T-helper 9 cell (primary cell): Measurements from ENCODE around the gene PRDM16.

Source experiments
- DNase-seq: peaks from one replicate; pipeline ENCODE4 v3.0.0-alpha.2; 2020

PRDM16 gene

GRCh38 chr1:3190256-3191041, 121.4 kb downstream of the PRDM16 start:
- DNase-seq = no peak

DNA sequence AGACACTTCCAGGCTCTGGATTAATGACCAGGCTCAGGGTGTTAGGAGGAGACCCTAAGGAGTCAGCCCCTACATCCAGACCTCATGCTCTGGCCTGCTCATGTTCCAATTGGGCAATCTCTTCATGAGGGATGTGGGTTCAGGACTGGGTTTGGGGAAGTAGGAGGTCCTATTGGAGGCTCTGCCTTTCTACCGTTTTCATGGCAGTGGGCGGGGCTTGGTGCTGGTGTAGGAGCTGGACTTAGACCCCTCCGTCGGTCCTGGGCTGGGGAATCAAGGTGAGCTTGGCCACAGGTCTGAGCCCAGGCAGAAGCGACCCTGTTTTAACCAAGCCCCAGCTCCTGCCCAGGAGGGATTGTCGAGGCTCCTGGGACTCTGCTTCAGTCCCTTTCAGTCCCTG, 123.4 kb downstream of the PRDM16 start:
- no peak for DNase-seq

DNA sequence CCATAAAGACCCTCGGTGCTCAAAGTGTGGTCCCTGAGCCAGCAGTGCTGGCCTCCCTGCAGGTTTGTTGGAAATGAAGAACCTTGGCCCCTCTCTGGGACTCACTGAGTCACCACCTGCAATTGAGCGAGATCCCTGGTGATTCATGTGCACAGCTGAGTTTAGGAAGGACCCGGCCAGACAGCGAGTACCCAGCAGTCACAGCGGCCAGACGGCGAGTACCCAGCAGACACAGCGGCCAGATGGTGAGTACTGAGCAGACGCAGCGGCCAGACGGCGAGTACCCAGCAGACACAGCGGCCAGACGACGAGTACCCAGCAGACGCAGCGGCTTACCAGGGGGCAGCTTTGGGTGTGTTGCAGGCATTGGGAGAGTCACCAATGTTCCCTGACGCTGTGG, 123.8 kb downstream of the PRDM16 start:
- no peak for DNase-seq

DNA sequence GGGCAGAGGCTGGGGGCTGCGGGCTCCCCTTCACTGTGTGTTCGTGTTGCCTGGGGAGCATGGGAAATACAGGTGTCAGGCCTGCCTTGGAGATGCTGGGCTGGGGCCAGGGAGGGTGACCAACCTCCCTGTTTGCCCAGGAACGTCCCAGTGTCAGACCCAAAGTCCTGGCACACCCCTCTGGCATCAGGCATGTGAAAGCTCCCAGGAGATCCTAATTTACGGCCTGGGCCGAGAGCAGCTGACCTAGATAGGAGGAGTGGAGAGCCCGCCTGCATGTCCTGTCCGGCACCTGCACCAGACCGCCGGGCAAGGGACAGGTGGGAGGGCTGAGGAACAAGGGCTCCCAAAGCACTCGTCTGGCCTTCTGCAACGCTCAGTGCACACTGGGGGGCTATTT, 124.8 kb downstream of the PRDM16 start:
- no peak for DNase-seq

GRCh38 chr1:3194760-3195479, 125.9 kb downstream of the PRDM16 start:
- no peak for DNase-seq

DNA sequence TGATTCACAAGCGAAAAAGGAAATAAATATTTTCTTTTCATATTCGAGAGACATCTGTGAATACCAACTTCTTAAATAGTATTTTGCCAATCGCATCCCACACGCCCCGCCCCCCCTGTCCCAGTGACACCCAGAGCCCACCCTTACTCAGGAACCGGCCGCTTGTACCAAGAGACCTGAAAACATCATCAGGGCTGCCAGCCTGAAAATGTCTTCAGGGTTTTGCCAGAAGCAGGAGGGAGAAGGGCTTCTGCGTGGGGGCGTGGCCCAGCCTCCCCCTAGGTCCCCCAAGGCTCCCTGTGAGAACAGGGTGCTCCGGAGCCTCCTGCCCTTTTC, 126.4 kb downstream of the PRDM16 start:
- no peak for DNase-seq

DNA sequence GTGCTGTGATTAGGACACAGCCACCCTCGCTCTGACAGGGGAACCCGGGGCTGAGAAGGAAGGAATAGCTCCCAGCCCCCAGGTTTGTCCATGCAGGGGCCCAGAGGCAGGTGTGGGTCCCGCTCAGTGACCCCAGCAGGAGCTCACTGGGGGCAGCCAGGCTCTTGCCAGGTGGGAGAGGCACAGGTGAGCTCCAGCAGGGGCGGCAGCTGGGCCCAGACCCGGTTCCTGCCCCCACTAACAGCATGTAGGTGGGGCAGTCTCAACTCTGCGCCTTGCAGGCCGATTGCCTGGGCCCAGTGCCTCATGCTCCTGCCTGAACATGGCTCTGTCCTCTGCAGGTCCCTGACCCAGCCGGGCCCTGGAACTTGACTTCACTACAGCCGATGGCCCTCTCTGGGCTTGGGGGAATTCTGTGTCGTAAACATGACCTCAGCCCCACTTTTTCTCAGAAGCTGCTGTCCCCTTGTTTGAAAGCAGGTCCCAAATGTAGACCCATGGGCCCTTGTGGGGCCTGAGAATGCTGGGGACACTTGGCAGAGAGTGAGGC, 127.0 kb downstream of the PRDM16 start:
- DNase-seq = no peak

GRCh38 chr1:3196577-3197245, 127.7 kb downstream of the PRDM16 start:
- DNase-seq = no peak

DNA sequence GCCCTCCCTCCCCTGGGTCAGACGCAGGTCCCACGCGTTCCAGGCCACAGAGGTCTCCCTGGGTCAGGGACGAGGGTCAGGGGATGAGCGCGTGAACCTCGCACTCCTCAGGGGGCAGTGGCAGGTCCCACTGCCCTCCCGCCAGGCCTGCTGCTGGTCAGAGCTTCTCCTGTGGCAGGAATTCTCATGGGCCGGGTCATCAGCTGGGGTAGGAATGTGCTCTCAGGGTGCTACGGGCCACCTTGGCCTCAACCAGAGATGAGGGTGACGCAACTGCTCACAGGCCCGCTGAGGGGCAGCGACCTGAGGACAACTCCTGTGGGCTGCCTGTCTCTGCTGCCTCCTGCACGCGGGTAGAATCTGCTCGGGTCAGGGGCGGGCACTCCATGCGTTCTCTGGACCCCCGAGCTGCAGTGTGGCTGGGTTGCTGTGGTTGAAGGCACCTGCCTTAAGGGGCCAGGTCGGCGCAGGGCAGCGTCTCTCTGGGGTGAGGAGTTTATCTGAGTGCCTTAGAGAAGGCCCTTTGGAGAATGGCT, 128.8 kb downstream of the PRDM16 start:
- no peak for DNase-seq

GRCh38 chr1:3198371-3199271, 129.6 kb downstream of the PRDM16 start:
- no peak for DNase-seq

DNA sequence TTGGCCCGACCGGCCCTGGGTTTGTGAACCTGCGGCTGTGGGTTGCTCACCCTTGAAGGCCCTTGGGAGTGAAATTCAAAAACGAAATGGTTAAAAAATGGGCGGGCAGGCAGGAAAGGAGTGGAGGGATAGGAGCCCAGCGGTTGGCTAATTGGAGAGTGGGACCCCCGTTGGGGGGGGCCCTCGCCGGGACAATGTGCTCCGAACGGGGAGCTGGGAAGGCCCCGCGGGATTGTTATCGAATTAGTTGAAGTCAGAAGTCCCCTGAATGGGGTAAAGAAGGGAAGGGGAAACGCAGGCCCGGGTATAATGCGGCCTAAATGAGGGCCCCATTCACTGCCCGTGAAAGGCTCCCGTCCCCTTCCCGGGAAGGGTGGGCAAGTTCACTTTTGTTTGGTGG, 135.7 kb downstream of the PRDM16 start:
- no peak for DNase-seq

GRCh38 chr1:3205815-3206214, 136.8 kb downstream of the PRDM16 start:
- DNase-seq = no peak

GRCh38 chr1:3206696-3207095, 137.7 kb downstream of the PRDM16 start:
- no peak for DNase-seq

- no peak for DNase-seq
Measured at GRCh38 chr1:3207217-3207848, 138.3 kb downstream of the PRDM16 start.

- no peak for DNase-seq
Measured at GRCh38 chr1:3208819-3209200, 139.8 kb downstream of the PRDM16 start.

DNA sequence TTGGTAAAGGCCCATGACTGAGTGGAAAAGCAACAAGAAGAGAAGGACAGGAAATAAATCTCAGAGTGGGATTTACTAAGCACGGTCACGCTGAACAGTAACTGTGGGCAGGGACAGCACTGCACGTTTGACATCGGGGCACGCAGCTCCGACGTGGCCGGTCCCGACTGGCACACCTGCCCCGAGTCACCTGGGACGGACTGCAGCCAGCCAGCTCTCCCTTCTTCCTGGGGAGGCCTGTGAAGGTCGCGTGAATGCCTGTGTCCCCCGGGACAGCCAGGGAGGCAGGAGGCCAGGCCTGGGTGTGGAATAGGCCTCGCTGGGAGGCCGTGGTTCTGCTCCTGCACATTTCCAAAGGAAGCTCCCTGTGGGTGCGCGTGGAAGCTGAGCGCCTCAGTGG, 140.2 kb downstream of the PRDM16 start:
- DNase-seq = no peak

DNA sequence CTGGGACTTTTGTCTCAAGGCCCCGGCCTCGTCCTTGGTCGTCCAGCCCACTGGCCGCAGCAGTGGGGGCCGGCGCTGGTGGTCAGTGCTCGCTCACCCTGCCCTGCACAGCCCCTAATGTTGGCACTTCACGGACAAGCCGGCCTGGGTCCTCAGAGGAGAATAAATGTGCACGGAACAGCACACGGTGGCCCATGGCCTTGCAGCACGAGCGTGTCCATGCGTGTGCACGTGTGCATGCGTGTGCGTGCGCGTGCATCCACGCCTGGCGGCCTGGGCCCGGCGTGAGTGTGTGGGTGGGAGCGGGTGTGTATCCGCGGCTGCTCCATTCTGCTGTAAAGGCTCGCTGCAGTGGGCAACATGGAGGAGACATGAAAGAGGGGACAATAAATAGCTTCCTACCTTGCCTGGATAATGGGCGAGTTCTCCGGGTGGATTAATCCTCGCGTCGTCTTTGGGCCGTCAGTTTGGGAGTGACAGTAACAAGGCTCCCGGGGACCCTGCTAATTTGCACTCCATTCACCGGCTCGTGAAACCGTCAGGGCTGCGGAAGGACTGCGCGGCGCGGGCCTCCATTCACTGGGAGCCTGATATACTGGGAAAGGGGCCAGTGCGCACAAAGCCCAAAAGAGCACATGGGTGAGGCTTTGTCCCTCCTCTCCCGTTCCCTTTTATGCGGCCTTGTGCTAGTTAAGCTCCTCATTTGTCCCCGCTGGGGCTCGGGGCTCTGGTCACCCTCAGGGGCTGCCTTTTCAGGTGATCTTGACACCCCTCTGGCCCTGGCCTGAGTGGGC, 142.8 kb downstream of the PRDM16 start:
- no peak for DNase-seq

GRCh38 chr1:3212453-3213355, 143.7 kb downstream of the PRDM16 start:
- no peak for DNase-seq

GRCh38 chr1:3213730-3214129, 144.7 kb downstream of the PRDM16 start:
- no peak for DNase-seq
